T-helper 1 cell treated with Interleukin-12 subunit alpha and Interleukin-12 subunit beta and Interleukin-4 antibody, amounts not matched to agents 30 μg/mL and 1 μg/mL, for 36 hours (primary cell): ENCODE results near the gene HOXD1.
A peak's percentile ranks its signal among the peaks of the same experiment; 100 is the strongest.

Experiments used
- H3K27ac Mint-ChIP-seq: one replicate; pipeline ENCODE4 v1.8.0; 2021; ENCODE audit warnings: mild to moderate bottlenecking, mixed read lengths
- H3K27me3 Mint-ChIP-seq: one replicate; pipeline ENCODE4 v1.8.0; 2021; ENCODE audit warnings: low read depth, mixed read lengths
- H3K36me3 Mint-ChIP-seq: one replicate; pipeline ENCODE4 v1.8.0; 2021; ENCODE audit warnings: low read depth, mixed read lengths
- H3K4me1 Mint-ChIP-seq: one replicate; pipeline ENCODE4 v1.8.0; 2021; ENCODE audit warnings: low read depth, mixed read lengths
- H3K4me3 Mint-ChIP-seq: one replicate; pipeline ENCODE4 v1.8.0; 2021; ENCODE audit warnings: mild to moderate bottlenecking, moderate library complexity, mixed read lengths
- H3K9me3 Mint-ChIP-seq: one replicate; pipeline ENCODE4 v1.8.0; 2021; ENCODE audit warnings: mixed read lengths

Gene HOXD1

DNA sequence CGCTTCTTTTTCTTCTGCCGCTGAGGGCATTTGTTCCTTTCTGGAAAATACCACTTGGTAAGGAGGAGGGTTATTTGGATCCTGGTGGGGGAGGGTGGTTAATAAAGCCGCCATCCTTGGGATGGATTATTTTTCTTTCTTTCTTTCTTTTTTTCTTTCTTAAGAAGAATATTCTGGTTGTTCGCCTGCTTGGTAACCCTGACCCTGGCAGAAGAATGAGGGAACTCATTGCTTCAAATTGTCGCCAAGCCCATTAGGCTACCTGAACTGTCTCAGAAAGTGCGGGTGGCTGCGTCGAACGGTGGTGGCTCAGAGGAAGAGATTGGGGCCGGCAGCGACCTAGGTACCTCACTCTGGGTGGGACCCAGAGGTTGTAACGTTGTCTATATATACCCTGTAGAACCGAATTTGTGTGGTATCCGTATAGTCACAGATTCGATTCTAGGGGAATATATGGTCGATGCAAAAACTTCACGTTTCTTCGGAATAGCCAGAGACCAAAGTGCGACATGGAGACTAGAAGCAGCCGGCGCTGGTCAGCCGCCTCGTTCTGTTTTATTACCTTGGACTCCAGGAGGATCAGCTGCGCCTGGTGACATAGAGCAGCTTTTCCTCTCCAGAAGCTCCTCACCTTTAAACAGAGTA, 38.4 kb upstream of the HOXD1 start:
- Mint-ChIP-seq H3K36me3 (no peaks in the 10 kb centered on the region), H3K27ac (no peak overlapping the region), H3K4me1 (no peaks in the 10 kb centered on the region), H3K9me3 (no peaks in the 10 kb centered on the region), H3K27me3 (peaks cover 93% of the 10 kb centered on the region), H3K4me3 (no peak overlapping the region)

DNA sequence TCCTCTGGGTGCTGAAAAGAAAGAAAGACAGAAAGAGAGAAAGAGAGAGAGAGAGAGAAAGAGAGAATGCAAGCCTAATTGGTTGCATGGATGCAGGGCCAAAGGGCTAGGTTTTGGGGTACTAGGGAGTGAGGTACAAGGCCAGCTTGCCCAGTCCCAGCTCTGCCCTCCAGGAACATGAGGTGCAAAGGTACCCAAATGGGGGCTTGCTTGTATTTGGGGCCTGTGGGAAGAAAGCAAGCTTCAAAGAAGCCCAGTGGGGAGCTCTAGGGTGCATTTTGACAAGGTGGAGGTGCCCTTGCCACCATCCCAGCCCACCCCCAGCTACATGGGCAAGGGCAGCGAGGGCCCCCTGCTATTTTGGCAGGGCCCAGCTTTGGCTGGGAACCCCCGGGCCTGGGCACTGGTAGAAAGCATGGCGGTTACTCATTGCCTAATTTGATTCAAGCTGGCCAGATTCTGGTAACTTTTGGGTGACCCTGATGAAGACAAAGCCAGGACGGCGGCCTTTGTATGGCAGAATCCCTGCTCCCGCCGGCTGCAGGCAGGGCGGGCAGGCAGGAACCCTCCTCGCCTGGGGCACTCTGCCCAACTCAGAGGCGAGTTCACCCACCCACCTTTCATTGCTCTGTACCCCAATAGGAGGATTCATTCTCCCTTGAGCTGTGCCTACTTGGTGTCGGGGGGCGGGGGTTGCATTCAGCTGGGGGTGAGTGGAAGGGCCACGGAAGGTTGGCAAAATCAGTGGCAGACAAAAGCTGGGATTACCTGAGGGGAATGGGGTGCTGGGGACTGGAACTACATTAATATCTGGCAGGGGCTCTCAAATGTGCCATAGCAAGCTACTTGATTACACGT, 37.7 kb upstream of the HOXD1 start:
- peaks cover 93% of the 10 kb centered on the region for H3K27me3 Mint-ChIP-seq
- no peaks in the 10 kb centered on the region for H3K9me3 Mint-ChIP-seq
- no peaks in the 10 kb centered on the region for H3K4me1 Mint-ChIP-seq
- H3K36me3 Mint-ChIP-seq: no peaks in the 10 kb centered on the region
- H3K27ac Mint-ChIP-seq: no peak overlapping the region
- H3K4me3 Mint-ChIP-seq: no peak overlapping the region

DNA sequence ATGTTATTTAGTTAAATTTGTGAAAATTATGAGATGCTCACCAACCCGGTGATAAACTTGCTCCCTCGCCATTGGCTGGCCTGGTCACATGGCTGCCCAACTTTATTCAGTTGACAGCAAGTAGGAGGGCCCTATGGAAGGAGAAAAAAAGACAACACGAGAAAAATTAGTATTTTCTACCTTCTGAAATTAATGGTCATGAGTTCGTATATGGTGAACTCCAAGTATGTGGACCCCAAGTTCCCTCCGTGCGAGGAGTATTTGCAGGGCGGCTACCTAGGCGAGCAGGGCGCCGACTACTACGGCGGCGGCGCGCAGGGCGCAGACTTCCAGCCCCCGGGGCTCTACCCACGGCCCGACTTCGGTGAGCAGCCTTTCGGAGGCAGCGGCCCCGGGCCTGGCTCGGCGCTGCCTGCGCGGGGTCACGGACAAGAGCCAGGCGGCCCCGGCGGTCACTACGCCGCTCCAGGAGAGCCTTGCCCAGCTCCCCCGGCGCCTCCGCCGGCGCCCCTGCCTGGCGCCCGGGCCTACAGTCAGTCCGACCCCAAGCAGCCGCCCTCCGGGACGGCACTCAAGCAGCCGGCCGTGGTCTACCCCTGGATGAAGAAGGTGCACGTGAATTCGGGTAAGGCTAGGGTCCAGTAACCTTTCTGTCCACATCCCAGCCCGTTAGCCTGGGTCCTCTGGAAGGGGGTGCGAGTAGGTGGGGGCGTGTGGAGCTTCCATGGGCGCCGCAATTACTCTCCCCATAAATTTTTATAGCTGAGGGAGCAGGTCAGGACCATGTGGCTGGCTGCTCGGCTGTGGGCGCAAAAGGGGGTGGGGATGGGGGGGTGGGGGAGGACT, 36.8 kb upstream of the HOXD1 start, which contains the start of gene HOXD4:
Gene HOXD4, plus strand, starts transcription at position 109 of the 846 bp plus-strand sequence. Its CDS starts 84 bp downstream, at position 193.
- H3K27me3 Mint-ChIP-seq: peaks cover 93% of the 10 kb centered on the region
- H3K36me3 Mint-ChIP-seq: no peaks in the 10 kb centered on the region
- H3K4me3 Mint-ChIP-seq: no peak within 1 kb of the TSS
- no peak within 1 kb of the TSS for H3K27ac Mint-ChIP-seq
- no peaks in the 10 kb centered on the region for H3K4me1 Mint-ChIP-seq
- no peaks in the 10 kb centered on the region for H3K9me3 Mint-ChIP-seq

DNA sequence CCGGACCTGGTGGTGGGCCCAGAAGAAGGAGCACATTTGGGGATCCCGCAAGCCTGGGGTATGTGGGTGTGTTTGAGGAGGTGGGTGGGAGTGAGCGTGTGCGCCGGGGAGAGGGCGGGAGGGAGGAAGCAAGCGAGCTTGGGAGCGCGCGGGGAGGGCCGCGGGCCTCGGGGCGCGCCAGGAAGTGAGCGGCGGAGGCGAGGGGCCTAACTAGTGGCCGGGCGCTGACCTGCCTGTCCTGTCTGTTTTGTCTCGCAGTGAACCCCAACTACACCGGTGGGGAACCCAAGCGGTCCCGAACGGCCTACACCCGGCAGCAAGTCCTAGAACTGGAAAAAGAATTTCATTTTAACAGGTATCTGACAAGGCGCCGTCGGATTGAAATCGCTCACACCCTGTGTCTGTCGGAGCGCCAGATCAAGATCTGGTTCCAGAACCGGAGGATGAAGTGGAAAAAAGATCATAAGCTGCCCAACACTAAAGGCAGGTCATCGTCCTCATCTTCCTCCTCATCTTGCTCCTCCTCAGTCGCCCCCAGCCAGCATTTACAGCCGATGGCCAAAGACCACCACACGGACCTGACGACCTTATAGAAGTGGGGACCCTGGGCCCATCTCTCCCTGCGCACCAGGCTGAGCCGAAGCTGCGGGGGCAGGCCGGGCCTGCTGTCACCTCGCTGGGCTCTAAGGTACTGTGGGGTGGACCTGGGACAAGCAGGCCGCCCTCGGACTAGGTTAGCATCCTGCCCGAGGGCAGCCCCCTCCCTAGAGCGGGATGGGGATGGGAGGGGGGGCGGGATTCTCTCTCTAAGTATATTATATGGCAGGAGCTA, 35.9 kb upstream of the HOXD1 start:
- Mint-ChIP-seq H3K4me1 (peaks cover 2% of the 10 kb centered on the region), H3K27me3 (peaks cover 91% of the 10 kb centered on the region), H3K27ac (no peak overlapping the region), H3K4me3 (no peak overlapping the region), H3K36me3 (peaks cover 2% of the 10 kb centered on the region), H3K9me3 (no peaks in the 10 kb centered on the region)

DNA sequence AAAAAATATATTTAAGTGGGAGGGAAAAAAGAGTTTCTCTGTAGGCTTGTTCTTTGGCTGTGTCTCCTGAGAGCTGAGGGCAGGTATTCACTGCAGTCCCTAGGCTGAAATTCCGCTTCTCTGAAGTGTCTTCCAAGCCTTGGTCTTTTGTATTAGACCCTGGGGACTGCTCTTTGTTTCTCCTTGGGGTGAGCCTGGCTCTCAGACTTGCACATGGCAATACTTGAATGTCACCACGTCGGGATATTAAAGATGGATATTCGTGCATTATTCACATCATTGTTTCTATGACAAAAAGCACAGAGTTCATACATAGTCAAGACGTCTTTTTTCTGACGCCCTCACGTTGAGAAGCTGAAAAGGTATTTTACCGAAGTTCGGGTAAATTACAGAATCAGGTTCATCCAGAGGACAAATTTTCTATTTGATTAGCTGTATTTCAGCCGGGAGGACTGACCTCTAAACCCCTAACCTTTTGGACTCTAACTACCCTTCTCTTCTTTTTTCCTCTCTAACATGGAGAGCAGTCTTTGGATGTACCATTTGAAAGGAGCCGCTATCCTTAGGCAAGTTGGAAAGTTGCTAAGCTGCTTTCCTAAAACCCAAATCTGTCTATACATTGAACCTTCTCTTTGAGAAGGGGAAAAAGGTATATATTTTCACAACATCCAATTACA, 33.8 kb upstream of the HOXD1 start:
- peaks cover 90% of the 10 kb centered on the region for H3K27me3 Mint-ChIP-seq
- H3K27ac Mint-ChIP-seq: no peak overlapping the region
- peaks cover 2% of the 10 kb centered on the region for H3K4me1 Mint-ChIP-seq
- H3K36me3 Mint-ChIP-seq: peaks cover 4% of the 10 kb centered on the region
- H3K4me3 Mint-ChIP-seq: no peak overlapping the region
- no peaks in the 10 kb centered on the region for H3K9me3 Mint-ChIP-seq

DNA sequence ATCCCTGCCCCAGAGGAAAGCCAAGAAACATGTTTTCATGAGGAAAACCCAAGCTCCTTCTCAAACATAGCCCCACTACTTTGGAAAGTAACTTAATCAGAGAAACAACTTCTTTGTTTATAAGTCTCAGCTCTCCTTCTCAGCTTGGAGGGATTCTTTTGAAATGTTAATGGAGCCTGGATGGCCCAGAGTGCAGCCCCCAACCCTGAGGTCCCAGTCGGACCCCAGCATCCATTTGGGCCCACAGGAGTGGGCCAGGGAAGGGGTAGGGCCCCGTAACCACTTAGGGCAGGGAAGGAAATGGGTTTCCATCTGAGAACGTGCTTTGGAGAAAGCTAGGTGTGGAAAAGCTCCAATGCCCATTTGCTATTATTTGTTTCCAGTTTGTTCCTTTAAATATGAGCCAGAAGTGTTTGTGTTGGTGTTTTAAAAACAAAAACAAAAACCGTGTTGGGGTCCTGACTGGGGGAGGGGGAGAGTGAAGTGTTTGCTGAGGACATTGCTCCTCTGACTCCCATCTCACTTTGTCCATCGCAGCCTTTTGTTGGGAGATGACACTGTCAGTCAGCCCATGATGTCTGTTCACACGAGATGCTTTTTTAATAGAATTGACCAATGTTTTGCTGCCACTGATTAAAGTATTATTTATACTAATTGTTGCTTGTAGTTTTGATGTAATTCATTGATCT, 33.0 kb upstream of the HOXD1 start:
- H3K36me3 Mint-ChIP-seq: peaks cover 4% of the 10 kb centered on the region
- no peak overlapping the region for H3K4me3 Mint-ChIP-seq
- H3K27me3 Mint-ChIP-seq: peaks cover 88% of the 10 kb centered on the region
- no peak overlapping the region for H3K27ac Mint-ChIP-seq
- peaks cover 2% of the 10 kb centered on the region for H3K4me1 Mint-ChIP-seq
- H3K9me3 Mint-ChIP-seq: no peaks in the 10 kb centered on the region

- Mint-ChIP-seq H3K4me1 (peaks cover 2% of the 10 kb centered on the region), H3K4me3 (no peak overlapping the region), H3K36me3 (peaks cover 6% of the 10 kb centered on the region), H3K9me3 (no peaks in the 10 kb centered on the region), H3K27me3 (peaks cover 88% of the 10 kb centered on the region), H3K27ac (no peak overlapping the region)
Measured at GRCh38 chr2:176156301-176156806, 32.1 kb upstream of the HOXD1 start.

DNA sequence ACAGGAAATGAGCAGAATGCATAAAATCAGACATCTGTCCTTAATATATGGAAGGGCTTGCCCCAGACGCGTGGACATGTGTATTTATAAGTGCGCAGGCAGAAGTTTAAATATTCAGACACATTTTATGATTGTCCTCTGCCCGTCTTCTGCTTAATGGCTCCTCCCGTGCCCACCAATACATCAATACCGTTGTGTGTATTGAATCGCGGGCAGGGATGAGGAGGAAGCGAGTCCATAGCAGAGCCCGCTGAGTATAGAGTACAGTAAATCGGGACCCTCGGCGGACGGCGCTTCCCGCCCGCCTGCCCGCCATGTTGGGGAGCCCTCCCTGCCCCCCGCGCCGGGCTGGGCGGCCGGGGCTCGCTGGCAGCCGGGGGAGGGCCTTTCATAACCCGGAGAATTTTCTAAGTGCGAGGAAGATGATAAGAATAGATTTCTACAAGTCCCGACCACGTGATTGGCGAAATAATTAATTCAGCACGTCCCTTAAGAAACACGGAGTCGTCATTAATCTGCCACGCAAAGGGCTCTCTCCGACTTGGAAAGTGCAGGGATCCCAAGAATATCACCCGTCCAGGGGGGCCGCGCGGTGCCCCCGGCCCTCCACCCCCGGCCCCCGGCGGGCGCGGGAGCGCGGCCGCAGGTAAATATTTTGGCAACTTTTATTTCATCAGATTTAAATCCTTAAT, 31.5 kb upstream of the HOXD1 start, which contains the start of gene HOXD3:
Gene HOXD3, plus strand, starts transcription at position 501 of the 692 bp plus-strand sequence. CDS start 11,808 bp downstream, outside the sequence.
- Mint-ChIP-seq H3K9me3 (no peaks in the 10 kb centered on the region), H3K27ac (peak within 1 kb of the TSS; percentile 57), H3K4me1 (peaks cover 2% of the 10 kb centered on the region), H3K4me3 (peak within 1 kb of the TSS; percentile 38), H3K36me3 (peaks cover 6% of the 10 kb centered on the region), H3K27me3 (peaks cover 91% of the 10 kb centered on the region)

GRCh38 chr2:176157499-176158185, 30.8 kb upstream of the HOXD1 start:
- H3K27me3 Mint-ChIP-seq: peaks cover 93% of the 10 kb centered on the region
- peak overlapping the region; percentile 38 for H3K4me3 Mint-ChIP-seq
- H3K36me3 Mint-ChIP-seq: peaks cover 6% of the 10 kb centered on the region
- H3K4me1 Mint-ChIP-seq: peaks cover 2% of the 10 kb centered on the region
- no peaks in the 10 kb centered on the region for H3K9me3 Mint-ChIP-seq
- peak overlapping the region; percentile 57 for H3K27ac Mint-ChIP-seq

- Mint-ChIP-seq H3K9me3 (no peaks in the 10 kb centered on the region), H3K36me3 (peaks cover 6% of the 10 kb centered on the region), H3K4me3 (no peak overlapping the region), H3K4me1 (peaks cover 2% of the 10 kb centered on the region), H3K27ac (peak overlapping the region; percentile 50), H3K27me3 (peaks cover 92% of the 10 kb centered on the region)
Measured at GRCh38 chr2:176158186-176158591, 30.3 kb upstream of the HOXD1 start.

GRCh38 chr2:176158855-176159662, 29.4 kb upstream of the HOXD1 start:
- H3K36me3 Mint-ChIP-seq: peaks cover 6% of the 10 kb centered on the region
- peaks cover 2% of the 10 kb centered on the region for H3K4me1 Mint-ChIP-seq
- H3K27ac Mint-ChIP-seq: no peak overlapping the region
- no peak overlapping the region for H3K4me3 Mint-ChIP-seq
- peaks cover under 1% of the 10 kb centered on the region for H3K9me3 Mint-ChIP-seq
- peaks cover 92% of the 10 kb centered on the region for H3K27me3 Mint-ChIP-seq
